Testis (tissue), 2 donors: ENCODE results near the gene IGFBPL1.

Source experiments
- CTCF ChIP-seq, 3 experiments: fragments of 450-650 bp in 2 of 3; fragments of 200-600 bp in 1 of 3; sonication (generic) in 1 of 3; IDR thresholded peaks; one replicate each; pipeline ENCODE4 v1.5.1; 2016 to 2019; ENCODE audit warnings: antibody characterized with exemption in 3 of 3, mild to moderate bottlenecking in 2 of 3, moderate library complexity in 1 of 3
- POLR2A ChIP-seq: fragments of 450-650 bp; IDR thresholded peaks from one replicate; pipeline ENCODE4 v1.6.1; 2017; ENCODE audit warnings: antibody characterized with exemption, mild to moderate bottlenecking, moderate library complexity

GRCh38 chr9:38417003-38417945, 7.0 kb downstream of the IGFBPL1 start:
- TF ChIP-seq POLR2A (no peak), CTCF (IDR thresholded peaks at IDR 0.05) (peak in 1 of 3 experiments; percentile 54)
